Activated T-helper 1 cell treated with anti-CD3 and anti-CD28 coated beads, Interleukin-2, amount 50 U/mL, for 16 hours (primary cell): ENCODE measurements around the gene LIPG.
"Not testable (repeated sequence)": the region's sequence is repeated elsewhere in the genome, so short reads cannot be mapped to it uniquely, and the experiment has no call there.

Experiments used
- DNase-seq, 2 donors: peaks; one replicate each; pipeline ENCODE4 v3.0.0-alpha.2; 2020; ENCODE audit warnings: low read depth in 1 of 2, low spot score in 1 of 2

The LIPG gene

GRCh38 chr18:49561289-49562193, at the start of gene LIPG:
LIPG (plus strand) TSS chr18:49562057; CDS start chr18:49562309, 252 bp downstream.
- DNase-seq, result peak in 1 of 2 donors; percentile 7

GRCh38 chr18:49512876-49513275, 49.0 kb upstream of the LIPG start:
- DNase-seq, result not testable (repeated sequence)

GRCh38 chr18:49514577-49514976, 47.3 kb upstream of the LIPG start:
- DNase-seq, result no peak

GRCh38 chr18:49515003-49515402, 46.9 kb upstream of the LIPG start:
- not testable (repeated sequence) for DNase-seq

- no peak for DNase-seq
Observed at GRCh38 chr18:49515516-49515915, 46.3 kb upstream of the LIPG start.

GRCh38 chr18:49517483-49517882, 44.4 kb upstream of the LIPG start:
- no peak for DNase-seq

- no peak for DNase-seq
Observed at GRCh38 chr18:49519101-49519971, 42.5 kb upstream of the LIPG start.

GRCh38 chr18:49520661-49521145, 41.2 kb upstream of the LIPG start:
- no peak for DNase-seq

- DNase-seq, result no peak
Observed at GRCh38 chr18:49521216-49521835, 40.5 kb upstream of the LIPG start.

- not testable (repeated sequence) for DNase-seq
Observed at GRCh38 chr18:49523580-49524093, 38.2 kb upstream of the LIPG start.

GRCh38 chr18:49524349-49524748, 37.5 kb upstream of the LIPG start:
- no peak for DNase-seq

GRCh38 chr18:49524951-49525350, 36.9 kb upstream of the LIPG start:
- DNase-seq, result no peak

- DNase-seq, result no peak
Observed at GRCh38 chr18:49525981-49526380, 35.9 kb upstream of the LIPG start.

- DNase-seq, result no peak
Observed at GRCh38 chr18:49527631-49528327, 34.1 kb upstream of the LIPG start.

- DNase-seq, result no peak
Observed at GRCh38 chr18:49529596-49529995, 32.3 kb upstream of the LIPG start.

- no peak for DNase-seq
Observed at GRCh38 chr18:49531678-49532153, 30.1 kb upstream of the LIPG start.

GRCh38 chr18:49534846-49535601, 26.8 kb upstream of the LIPG start:
- no peak for DNase-seq

- no peak for DNase-seq
Observed at GRCh38 chr18:49537232-49537896, 24.5 kb upstream of the LIPG start.

- no peak for DNase-seq
Observed at GRCh38 chr18:49544362-49544761, 17.5 kb upstream of the LIPG start.
